Measurements from ENCODE around the gene TIMM22.

Gene TIMM22

GRCh38 chr17:1024076-1024475 lies 27.1 kb downstream of the TIMM22 start:
- no peak for DNase-seq

GRCh38 chr17:1025733-1026598 lies 29.0 kb downstream of the TIMM22 start:
- DNase-seq: no peak

- no peak for DNase-seq
Measured at GRCh38 chr17:1026599-1026975, 29.7 kb downstream of the TIMM22 start.

GRCh38 chr17:1027044-1027443 lies 30.1 kb downstream of the TIMM22 start:
- no peak for DNase-seq

GRCh38 chr17:1029196-1029921 lies 32.4 kb downstream of the TIMM22 start:
- DNase-seq: no peak

- no peak for DNase-seq
Measured at GRCh38 chr17:1029922-1030644, 33.2 kb downstream of the TIMM22 start.

- DNase-seq: no peak
Measured at GRCh38 chr17:1030684-1031532, 34.0 kb downstream of the TIMM22 start.

- no peak for DNase-seq
Measured at GRCh38 chr17:1031711-1032110, 34.8 kb downstream of the TIMM22 start.

GRCh38 chr17:1032391-1032790 lies 35.5 kb downstream of the TIMM22 start:
- no peak for DNase-seq

GRCh38 chr17:1033503-1033902 lies 36.6 kb downstream of the TIMM22 start:
- DNase-seq: no peak

GRCh38 chr17:1034652-1035210 lies 37.8 kb downstream of the TIMM22 start:
- no peak for DNase-seq

- DNase-seq: no peak
Measured at GRCh38 chr17:1035546-1036170, 38.7 kb downstream of the TIMM22 start.

GRCh38 chr17:1036171-1036844 lies 39.4 kb downstream of the TIMM22 start:
- DNase-seq: no peak

GRCh38 chr17:1036845-1037237 lies 39.9 kb downstream of the TIMM22 start:
- no peak for DNase-seq

GRCh38 chr17:1037238-1037879 lies 40.4 kb downstream of the TIMM22 start:
- DNase-seq: no peak

GRCh38 chr17:1038459-1039122 lies 41.7 kb downstream of the TIMM22 start:
- DNase-seq: no peak

GRCh38 chr17:1039123-1039507 lies 42.2 kb downstream of the TIMM22 start:
- no peak for DNase-seq

- DNase-seq: no peak
Measured at GRCh38 chr17:1039511-1040215, 42.7 kb downstream of the TIMM22 start.

GRCh38 chr17:1040216-1040600 lies 43.3 kb downstream of the TIMM22 start:
- no peak for DNase-seq

- DNase-seq: no peak
Measured at GRCh38 chr17:1041746-1042145, 44.8 kb downstream of the TIMM22 start.
